Measurements from ENCODE around the gene F5. TPM values are rescaled to one million over a fixed set of nuclear protein-coding genes. Genes with fewer than 3 reads are reported as not detected.
A peak's percentile ranks its signal among the peaks of the same experiment; 100 is the strongest.

Gene F5
- total RNA-seq, 1 experiment from 2014 or later: 0.10 TPM

GRCh38 chr1:169487133-169487532 lies 99.1 kb downstream of the F5 start:
- in situ Hi-C loops (cut with HindIII; ENCODE audit: low sequenced_read_pairs): no loop called here

DNA sequence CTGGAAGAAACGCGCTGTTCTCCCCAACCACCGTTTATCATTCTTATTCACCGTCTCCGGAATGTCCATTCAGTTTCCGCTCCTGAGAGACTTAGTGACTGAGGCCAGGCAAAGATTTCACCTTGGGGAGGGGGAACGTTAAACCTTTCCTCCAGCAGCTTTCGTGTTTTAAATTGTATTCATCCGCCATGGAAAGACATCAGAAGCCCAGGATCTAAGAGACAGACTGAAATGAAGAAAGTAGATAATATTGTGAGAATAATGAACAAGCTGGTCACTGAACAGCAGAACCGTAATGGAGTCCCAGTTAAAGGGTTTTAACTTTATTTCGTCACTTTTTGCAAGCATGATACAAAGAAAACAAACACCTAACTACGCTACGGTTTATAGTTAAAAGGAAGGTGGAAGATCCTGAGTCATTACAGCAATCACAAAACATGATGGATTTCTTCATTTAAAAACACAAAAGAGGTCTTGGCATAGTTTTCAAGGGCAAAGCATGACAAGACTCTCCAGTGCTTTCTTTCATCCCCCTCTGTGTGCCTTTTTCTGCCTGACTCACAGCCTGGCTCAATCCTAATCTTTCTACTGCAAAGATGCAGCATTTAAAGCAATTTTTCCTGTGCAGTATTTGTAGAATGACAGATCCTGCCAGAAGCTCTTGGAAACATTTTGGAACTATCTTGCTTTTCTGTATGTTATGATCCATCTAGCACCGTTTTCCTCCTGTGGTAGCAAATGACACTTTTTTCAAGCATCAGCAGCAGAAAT lies 99.8 kb downstream of the F5 start:
- in situ Hi-C loops (cut with HindIII; ENCODE audit: low sequenced_read_pairs): no loop called here
- peak; percentile 48 for DNase-seq (ENCODE audit: low spot score)

More at GRCh38 chr1:169487133-169487532, 99.1 kb downstream of the F5 start:
- DNase-seq (ENCODE audit: low spot score): no peak

- DNase-seq (ENCODE audit: low spot score): peak; percentile 99
- in situ Hi-C loops (cut with HindIII; ENCODE audit: low sequenced_read_pairs): no loop called here
These were observed 100.6 kb downstream of the F5 start, which contains the start of gene SLC19A2 for GRCh38 chr1:169485431-169486280. Gene SLC19A2 (minus strand): TSS chr1:169485944. CDS start chr1:169485766, 178 bp downstream.

DNA sequence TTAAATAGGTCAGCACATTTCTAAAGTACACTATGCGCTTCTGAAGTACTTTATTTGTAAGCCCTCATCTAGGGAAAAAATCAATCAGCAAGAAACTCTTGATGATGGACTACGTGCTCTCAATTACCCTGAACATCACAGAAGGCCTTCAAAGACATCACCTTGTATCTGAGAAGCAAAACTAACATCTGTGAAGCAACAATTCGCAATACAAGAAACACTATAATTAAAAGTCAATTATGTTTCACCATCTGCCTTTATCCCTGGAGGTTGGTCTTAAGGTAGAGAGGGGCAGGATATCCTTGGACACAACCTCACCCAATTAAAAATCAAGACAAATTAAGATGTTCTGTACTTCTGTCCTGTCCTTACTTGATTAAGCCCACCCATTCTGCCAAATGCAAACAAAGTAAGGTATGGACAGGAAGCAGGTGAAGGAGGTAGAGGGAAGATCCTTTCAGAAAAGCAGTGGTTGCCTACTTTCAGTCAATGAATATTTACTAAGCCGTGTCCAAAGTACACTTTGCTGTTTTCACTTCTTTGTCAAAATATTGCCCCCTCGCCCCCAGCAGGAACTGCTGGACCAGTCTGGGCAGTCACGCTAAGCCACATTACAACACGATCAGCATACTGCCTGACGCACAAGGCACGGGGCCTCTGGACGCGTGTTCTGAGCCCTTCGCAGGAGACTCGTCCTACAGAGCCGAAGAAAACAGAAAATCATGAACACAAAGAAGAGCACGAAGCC lies 101.4 kb downstream of the F5 start:
- in situ Hi-C loops (cut with HindIII; ENCODE audit: low sequenced_read_pairs): no loop called here
- peak; percentile 64 for DNase-seq (ENCODE audit: low spot score)

DNA sequence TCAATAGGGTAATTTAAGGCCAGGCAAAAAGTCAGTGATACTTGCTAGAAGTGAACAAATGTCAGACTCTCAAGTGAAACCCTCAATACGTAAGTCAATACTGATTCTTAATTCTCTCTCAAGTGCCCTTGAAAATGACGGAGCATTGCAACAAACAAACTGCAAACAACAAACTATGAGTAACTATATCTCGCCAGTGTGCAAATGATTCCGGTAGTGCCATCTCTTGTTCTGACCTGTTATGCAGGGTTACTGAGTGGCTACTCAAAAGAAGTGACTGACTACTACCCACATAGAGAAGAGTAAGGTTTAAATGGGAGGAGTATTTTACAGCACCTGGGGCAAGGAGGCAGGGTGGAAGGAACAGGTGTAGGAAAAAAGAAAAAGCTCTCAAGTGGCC lies 102.2 kb downstream of the F5 start:
- peak; percentile 22 for DNase-seq (ENCODE audit: low spot score)
- in situ Hi-C loops (cut with HindIII; ENCODE audit: low sequenced_read_pairs): no loop called here

DNA sequence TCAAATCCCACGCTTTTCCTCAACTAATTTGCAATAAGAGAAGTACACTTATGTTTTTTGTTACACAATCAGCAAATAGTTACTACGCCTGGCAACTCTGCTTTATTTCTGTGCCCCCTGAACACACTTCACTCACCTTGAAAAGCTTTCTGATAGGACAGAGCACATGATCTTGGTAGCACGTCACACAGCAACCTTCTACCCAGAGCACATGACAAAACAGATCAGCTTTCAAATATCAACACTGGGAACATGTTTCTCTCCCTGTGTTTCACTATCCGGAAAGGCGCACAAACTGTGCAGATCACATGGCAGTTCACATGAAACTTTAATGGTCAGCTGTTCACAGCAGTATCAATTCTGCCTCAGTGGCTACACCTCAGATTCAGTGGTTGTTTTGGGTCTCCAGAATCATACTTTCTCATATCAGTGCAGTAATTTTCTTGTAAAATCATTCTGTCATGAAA lies 102.7 kb downstream of the F5 start:
- DNase-seq (ENCODE audit: low spot score): peak; percentile 29
- in situ Hi-C loops (cut with HindIII; ENCODE audit: low sequenced_read_pairs): no loop called here

DNA sequence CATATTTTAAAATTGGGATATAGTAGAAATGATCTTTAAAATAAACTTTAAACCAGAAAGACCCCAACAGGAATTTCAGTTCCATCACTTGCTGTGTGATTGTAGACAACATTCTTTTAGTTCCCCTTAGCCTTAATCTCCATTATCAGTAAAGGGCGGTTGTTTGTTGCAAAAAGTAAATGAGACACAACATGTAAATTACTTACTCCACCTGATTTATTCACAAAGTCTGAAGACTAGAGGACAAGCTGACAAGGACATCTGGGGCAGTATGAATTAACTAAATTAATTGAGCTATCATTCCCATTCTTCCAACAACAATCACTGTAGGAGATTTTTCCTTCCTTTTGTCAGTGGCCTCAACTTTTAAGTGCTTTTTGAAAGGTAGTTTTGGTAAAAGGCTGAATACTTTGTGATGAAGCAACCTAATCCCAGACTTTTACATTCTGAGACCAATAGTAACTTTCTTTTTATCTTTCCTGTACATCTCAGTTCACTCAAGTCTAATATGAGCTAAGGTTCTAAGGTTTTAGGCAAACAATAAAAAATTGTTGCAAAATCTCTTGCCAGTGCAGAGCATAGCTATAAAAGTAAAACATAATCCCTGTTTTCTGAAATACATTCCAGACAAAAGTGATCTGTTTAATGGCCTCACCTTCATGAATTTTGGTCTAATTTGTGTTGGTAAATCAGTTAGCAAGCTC lies 106.8 kb downstream of the F5 start:
- no peak for DNase-seq (ENCODE audit: low spot score)
- in situ Hi-C loops (cut with HindIII; ENCODE audit: low sequenced_read_pairs): no loop called here

DNA sequence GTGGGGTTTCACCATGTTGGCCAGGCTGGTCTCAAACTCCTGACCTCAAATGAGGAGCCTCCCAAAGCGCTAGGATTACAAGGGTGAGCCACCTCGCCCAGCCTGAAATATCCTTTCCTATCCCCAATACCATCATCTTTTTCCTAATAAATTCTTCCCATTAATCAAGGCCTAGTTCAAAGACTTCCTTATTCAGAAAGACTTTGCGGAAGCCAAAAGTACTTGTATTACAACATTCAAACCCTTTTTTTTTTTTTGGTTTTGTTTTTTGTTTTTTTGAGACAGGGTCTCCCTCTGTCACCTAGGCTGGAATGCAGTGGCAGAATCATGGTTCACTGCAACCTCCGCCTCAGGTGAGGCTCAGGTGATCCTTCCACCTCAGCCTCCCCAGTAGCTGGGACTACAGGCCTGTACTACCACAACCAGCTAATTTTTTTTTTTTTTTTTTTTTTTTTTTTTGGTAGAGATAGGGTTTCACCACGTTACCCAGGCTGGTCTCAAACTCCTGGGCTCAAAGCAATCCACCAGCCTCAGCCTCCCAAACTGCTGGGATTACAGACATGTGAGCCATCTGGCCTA lies 108.1 kb downstream of the F5 start:
- in situ Hi-C loops (cut with HindIII; ENCODE audit: low sequenced_read_pairs): no loop called here
- DNase-seq (ENCODE audit: low spot score): no peak

DNA sequence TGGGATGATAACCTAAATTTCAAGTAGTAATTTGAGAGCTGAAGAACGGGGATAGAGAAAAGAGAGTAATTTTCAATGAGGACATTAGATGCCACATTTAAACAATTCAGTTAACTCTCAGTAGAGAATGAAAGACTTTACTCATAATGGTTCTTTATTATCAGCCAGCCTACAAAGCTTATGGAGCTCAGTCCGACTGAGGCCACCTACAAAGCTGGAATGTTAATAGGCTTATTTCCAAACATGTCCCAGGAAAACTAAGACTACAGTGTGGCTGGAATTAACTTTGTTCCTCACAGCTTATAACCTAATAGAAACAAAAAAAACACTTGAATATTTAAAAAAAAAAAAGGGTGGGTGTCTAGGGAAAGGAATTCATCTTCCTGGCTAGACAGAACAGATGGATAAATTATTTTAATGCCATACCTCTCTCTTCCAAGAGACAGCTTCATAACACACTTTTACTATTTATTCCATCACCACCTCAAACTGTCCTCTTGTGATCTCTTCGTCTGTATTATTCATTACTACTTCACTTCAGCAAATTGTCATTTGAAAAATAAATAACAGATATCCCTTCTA lies 110.4 kb downstream of the F5 start:
- in situ Hi-C loops (cut with HindIII; ENCODE audit: low sequenced_read_pairs): no loop called here
- DNase-seq (ENCODE audit: low spot score): no peak

GRCh38 chr1:169474302-169474995 lies 111.8 kb downstream of the F5 start:
- in situ Hi-C loops (cut with HindIII; ENCODE audit: low sequenced_read_pairs): no loop called here
- DNase-seq (ENCODE audit: low spot score): no peak

DNA sequence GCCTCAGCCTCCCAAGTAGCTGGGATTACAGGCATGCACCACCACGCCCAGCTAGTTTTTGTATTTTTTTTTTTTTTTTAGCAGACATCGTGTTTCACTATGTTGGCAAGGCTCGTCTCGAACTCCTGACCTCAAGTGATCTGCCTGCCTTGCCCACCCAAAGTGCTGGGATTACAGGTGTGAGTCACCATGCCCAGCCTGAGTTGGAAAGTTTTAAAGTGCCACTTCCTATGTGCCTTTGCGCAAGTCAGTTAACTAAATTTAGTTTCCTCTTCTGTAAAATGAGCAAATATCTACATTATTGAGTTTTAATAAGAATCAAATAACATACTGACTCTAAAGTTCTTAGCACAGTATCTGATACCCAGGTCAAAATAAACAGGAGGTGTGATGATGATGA lies 112.9 kb downstream of the F5 start:
- in situ Hi-C loops (cut with HindIII; ENCODE audit: low sequenced_read_pairs): no loop called here
- DNase-seq (ENCODE audit: low spot score): no peak

- in situ Hi-C loops (cut with HindIII; ENCODE audit: low sequenced_read_pairs): no loop called here
- no peak for DNase-seq (ENCODE audit: low spot score)
These were observed 113.5 kb downstream of the F5 start for GRCh38 chr1:169472738-169473137.

- no peak for DNase-seq (ENCODE audit: low spot score)
- in situ Hi-C loops (cut with HindIII; ENCODE audit: low sequenced_read_pairs): no loop called here
These were observed 117.3 kb downstream of the F5 start for GRCh38 chr1:169468982-169469381.

GRCh38 chr1:169466259-169467230 lies 119.7 kb downstream of the F5 start:
- DNase-seq (ENCODE audit: low spot score): no peak
- in situ Hi-C loops (cut with HindIII; ENCODE audit: low sequenced_read_pairs): no loop called here

DNA sequence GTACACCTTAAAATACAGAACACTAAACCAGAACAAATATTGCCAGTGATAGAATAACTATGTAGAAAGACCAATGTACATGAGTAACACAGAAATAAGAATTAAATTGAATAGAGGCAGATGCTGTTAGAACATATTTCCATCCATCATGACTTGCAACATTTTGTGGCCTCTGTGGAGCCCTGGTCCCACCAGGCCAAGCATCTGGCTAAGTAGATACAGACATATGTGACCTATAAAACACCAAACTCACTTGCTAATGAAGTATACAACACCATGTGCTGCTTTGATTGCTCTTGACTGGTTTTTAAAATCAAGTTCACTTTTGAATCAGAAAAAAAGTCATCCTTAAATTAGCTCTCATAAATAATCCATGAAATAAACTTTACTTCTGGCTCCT lies 121.0 kb downstream of the F5 start:
- in situ Hi-C loops (cut with HindIII; ENCODE audit: low sequenced_read_pairs): no loop called here

More for the DNA sequence above, 121.0 kb downstream of the F5 start:
- no peak for DNase-seq (ENCODE audit: low spot score)

Measured in G401 (cell line).